GM21576 (cell line): ENCODE results near the gene USP32.
"Not testable (repeated sequence)": the region's sequence is repeated elsewhere in the genome, so short reads cannot be mapped to it uniquely, and the experiment has no call there.

ENCODE experiments used
- ATAC-seq: cut with Tn5 transposase; IDR thresholded peaks from one replicate; pipeline ENCODE4 v1.9.1; 2021; ENCODE audit warnings: mild to moderate bottlenecking, moderate library complexity; ENCODE audit not compliant: unreplicated experiment

Gene USP32

DNA sequence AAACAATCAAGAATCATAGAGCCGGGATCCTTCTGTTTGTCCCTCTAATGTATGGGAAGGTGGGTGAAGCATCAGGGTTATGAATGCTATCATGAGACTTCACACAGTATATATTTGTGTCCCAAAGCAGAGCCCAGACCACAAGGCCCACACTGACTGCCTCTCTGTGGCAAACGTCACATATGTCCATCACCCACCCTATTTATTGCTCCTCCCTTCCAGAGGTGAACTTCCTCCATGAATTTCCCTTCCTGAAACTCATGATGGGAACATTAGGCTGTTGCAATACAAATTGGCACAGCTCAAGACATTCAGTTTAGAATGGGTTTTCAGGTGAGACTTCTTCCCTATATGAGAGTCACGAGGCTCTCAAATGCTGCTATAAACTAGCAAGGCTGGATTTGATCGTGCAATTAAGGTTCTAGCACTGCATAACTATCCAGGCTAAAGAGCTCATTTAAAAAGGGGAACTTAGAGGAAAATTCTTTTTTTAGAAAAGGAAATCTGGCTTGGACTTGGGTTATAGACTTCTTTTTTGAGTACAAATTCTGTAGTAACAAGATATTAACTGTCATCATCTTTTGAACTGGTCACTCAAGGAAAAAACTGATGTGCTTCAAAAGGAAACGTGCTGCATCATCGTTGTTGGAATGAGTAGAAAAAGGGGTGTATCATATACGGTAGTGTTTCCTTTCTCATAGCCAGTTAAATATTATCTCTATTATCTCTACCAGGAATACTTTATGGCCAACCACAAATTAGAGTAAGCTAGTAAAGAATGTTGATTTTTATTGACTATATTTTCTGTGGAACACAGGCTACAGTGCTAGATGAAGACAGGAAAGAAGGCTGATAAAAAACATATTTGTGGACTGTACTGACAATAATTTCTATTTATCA is 204.8 kb downstream of the USP32 start:
- not testable (repeated sequence) for ATAC-seq

DNA sequence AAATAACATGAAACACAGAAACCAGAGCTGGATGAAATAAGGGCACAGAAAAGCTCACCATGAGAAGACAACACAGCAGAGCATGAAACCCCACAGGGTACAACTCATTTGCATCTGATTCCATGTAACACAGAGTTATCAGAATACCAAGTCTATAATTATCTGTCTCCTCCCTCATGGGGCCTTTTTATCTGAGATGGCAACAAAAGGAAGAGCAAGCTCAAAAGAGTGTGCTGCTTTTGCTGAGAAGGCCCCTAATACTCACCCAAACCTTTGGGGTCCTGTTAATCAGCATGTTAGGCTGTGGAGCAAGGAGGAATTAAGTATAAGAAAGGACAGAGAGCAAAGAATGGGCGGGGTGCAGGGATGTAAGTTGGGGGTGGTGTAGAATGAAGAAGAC is 205.6 kb downstream of the USP32 start:
- ATAC-seq: not testable (repeated sequence)

DNA sequence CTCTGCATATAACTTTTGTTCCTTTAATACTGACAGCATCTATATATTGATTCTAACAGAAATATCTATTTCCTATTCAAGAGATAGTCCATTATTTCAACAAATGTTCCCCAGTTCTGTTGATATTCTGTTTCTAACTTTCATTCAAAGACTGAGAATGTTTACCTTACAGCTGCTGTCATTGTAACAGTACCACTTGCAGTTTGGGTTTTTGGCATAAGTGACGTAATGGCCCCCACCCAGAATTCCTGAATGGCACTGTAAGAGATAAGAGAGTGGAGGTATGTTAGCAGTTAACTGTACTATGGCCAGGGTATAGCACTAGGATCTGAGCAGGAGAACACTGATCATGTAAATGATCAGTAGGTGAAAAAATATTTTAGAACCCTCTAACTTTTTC is 211.6 kb downstream of the USP32 start:
- not testable (repeated sequence) for ATAC-seq

DNA sequence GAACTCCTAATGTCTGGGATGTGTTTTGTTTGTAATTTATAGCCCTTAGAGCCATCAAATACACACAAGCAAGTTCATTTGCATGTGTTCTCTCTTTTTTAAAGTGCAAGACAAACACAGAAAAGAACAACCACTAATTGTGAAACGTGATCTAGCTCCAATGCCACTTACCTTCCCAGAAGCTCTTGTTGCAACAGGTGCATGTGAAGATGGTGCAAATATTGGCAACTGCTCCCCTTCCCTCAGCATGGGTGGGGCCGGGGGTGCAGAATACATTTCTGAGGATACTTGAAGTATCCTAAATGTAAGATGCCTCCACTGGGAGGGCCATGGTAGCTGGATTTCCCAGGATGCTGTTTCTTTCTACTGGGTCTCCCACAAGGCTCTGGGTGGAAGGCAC is 213.8 kb downstream of the USP32 start:
- ATAC-seq: not testable (repeated sequence)

DNA sequence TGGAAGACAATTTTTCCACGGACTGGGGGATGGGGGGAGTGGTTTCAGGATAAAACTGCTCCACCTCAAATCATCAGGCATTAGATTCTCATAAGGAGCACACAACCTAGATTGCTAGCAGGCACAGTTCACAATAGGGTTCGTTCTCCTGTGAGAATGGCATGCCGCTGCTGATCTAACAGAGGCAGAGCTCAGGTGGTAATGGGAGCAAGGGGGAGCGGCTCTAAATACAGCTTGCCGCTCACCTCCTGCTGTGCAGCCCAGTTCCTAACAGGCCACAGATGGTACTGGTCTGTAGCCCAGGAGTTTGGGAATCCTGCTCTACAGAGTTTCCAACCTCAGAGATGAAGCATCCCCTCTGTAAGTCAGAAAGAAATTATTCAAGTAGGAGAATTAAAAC is 215.2 kb downstream of the USP32 start:
- not testable (repeated sequence) for ATAC-seq

DNA sequence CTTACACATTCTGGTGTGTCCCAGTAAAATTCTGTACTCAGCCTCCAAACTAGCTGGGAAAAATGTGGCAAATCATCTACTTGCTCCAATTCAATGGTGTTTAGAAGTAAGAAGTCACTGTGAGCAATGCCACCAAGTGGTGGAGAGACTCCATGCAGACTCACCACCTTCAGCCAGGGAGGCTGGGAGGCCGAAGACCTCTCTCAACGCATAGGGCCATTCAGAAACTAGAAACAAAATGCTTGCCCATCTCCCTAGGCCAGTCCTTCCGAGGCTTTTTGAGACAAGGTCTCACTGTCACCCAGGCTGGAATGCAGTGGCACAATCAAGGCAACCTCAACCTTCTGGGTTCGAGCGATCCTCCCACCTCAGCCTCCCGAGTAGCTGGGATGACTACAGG is 217.2 kb downstream of the USP32 start:
- not testable (repeated sequence) for ATAC-seq

DNA sequence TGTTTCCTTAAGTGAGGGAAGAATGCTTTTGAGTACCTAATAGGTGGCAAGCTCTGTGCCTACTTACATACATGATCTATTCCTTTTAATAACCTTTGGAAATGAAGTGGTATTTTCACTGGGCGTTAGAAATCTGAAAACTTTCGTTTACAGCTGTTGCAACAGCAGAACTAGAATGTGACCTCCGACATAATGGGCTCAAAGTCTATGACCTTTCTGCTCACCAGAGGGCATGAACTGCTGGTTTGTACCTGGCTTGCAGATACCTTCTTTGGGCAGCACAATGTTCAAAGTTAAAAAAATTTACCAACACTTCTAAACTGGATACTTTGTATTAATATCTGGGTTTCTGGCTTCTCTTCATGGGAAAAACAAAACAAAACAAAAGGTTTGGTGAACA is 217.9 kb downstream of the USP32 start:
- ATAC-seq: no peak

DNA sequence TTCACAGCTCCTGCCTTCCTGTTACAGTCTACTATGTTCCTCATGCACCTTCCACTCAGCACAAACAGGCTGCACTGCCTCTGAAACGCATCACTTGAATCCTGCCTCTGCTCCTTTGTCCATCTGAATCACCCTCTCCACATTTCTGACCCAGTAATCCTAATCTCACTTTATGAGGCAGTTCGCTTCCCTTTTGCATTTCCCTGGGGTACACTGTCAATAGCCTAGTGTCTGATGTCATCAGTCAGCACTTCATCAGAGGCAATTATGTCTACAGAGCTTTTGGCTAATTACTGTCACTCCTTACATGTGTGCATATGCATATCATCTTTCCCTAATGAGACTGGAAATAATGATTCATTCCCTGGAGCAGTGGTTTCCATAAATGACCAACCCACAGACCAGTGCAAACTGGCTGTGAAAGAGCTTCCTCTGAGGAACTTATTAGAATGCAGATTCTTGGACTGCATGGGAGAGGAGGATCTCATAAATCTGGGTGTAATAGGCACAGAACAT is 218.6 kb downstream of the USP32 start:
- no peak for ATAC-seq

DNA sequence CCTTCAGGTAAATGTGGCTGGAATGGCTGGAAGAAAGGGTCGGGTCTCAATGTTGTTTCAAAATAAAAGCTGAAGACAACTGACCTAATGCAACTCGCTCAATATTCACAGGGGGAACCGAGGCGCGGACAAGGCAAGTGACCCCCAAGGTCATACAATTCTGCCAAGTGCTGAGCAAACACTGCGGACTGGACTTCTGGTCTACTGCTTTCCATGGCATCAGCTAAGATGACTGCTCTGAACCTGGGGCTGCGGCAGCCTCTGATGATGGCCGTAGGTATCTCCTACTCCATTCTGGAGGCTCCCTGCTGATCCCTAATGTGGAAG is 220.2 kb downstream of the USP32 start:
- ATAC-seq: no peak

DNA sequence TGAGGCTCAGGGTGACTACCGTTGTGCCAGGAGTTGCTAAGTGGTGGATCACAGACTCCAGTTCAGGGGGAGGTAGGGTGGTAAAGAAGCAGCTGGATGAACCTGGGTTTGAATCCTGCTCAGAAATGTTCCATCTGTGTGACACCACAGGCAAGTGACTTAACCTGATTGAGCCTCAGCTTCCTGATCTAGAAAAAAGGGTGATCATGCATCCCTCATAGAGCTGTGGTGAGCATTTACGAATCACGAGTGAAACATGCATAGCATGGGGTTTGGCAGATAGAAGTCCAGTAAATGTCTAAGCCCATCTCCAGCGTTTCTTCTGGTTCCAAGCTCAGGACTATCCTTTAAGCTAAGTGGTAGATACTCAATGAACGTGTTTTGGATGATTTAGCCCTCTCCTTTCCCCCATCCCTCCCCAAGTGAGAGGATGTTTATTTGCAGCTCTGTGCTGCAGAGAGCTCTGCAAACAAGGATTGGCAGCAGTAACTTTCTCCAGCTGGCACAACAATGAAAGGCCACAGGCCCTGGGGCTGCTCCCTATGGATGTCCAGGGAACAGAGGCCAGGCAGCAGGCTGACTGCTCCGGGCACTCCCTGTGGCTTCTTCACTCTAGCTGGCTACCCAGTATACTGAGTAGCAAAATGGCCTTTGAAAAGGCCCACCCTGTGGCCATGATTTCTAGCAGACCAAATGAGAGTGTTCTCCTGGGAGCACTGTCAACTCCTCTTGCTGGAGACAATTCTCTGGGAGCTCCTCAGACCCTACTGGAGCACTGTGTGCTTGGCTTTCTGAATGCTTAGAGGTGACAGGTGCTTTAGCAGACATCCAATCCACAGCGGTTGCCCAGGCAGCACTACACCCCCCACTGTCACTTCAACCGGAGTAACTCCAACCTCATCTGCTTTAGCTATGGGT is 220.8 kb downstream of the USP32 start:
- ATAC-seq: no peak

DNA sequence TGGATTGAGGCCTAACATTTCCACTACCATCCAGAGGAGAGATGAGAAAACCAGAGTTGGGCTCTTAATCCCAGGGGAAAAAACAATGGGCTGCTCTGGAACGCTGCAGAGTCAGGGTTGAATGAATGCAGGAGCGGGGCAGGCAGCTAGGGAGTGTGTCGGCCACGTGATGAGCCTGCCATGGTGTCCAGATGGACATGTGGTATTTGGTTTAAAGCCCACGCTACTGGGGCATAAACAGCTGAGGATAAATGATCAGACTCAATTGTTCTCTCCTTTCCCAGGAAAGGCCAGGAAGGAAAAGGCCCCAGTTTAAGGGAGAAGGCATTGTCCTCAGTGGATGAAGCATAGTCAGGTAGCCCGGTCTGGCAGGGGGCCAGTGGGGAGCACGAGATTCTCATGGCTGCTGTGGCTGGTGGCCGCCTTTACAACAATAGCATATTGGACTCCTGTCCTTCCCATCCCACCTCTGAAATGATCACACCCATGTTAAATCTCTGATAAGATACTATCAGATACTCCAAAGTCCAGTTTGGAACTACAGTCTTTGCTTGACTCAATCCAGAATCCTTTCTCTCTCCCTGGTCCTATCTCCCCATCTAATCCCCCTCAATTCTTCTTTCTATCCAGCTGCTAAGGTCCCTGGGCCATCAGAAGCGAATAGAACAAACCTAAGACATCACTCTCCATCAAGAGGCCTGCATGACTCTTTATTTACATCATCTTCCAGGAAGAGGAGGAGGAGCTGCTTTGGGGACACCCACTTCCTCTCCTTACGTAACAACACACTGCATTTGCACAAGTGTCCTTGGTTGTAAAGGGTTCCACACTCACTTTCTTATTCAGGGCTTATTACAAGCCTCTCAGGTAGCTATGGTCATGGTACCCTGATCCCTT is 221.8 kb downstream of the USP32 start:
- no peak for ATAC-seq

DNA sequence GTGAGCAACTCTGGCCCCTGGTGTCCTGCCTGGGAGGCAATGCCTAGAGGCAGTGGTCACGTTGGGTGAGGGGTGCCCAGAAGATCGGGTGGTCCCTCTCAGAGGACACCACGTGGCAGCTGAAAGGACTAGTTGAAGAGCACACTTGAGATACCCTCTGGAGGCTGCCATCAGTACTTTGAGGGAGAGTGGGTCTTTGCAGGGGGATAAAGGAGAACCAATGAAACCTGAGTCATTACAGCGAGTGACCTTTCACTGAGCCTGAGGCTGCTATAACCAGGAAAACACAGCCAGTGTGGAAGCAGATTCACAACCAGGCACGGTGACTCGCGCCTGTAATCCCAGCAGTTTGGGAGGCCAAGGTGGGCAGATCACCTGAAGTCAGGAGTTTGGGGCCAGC is 223.3 kb downstream of the USP32 start:
- ATAC-seq: no peak

DNA sequence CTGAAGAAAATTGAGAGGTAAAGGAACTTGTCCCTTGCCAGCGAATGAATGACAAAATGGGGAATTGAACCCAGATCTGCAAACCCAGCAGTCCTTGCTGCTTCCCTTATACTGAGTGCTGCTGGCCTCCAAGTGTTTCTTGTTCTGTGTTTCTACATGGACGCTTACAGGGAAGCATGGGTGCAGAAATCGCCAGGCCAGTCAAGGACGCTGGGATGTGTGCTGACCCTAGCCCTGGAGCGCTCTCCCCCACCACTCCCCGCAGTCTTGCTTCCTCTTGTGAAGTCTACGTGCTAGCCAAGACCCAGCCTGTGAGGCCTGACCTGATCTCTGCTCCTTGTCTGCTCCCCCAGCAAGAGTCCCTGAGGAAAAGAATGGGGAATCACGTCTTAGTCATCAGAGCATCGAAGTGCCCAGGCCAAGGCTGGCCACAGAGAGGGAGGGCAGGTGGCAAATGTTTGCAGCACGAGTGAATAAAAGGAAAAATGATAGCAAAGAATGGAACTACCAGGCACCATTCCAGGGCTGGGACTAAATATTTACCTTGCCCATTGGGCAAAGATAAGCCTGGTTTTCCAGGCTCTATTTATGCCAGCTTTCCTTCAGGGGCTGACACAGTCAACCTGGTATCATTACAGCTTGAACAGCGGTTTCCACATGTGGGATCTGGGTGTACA is 224.7 kb downstream of the USP32 start:
- no peak for ATAC-seq

DNA sequence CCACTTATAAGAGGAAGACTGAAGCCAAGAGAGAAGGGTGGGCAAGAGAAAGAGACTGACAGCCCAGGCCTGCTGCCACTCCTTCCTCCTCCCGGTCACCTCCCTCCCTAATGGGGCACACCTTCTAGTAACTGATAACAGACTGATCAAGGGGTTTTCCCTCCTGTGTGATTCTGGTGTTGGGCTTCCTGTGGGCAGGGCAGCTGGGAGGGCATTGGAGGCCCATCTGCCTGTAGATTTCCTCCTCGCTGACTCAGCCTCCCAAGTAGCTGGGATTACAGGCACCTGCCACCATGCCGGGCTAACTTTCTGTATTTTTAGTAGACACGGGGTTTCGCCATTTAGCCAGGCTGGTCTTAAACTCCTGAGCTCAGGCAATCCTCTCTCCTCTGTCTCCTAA is 226.0 kb downstream of the USP32 start:
- peak; percentile 69 for ATAC-seq

DNA sequence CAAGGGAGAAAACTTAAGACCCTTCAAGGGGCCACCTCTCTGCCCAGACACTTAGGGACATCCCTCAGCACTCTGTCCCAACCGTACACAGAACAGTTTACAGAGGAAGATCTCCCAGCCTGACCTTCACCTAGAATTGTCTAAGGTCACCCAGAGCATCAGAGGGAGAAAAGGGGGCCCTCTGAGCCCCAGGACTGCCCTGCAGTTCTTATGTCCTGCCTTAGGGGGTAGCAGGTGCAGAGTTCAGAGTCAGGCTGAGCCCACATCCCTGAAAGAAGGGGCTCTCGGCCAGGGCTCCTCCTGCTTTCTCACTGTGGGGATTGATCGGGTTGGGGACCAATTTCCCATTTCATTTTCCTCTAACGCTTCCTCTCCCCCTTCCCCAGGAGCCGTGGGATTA is 226.7 kb downstream of the USP32 start:
- no peak for ATAC-seq

DNA sequence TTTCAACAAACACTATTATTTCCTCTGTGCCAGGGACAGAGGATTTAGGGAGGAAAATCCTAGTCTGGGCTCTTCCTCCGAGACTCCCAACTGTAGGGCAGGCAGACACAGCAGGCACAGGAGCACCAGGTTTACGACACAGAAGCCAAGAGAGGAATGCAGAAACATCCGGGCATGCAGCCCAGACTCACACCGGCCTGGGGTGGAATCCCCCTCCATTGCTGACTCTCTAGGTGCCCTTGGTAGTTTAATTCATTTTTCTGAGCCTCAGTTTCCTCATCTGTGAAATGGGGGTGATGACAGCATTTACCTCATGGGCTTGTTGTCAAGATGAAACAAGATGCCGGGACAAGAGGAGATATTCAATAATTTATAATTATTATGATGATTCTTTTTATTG is 227.2 kb downstream of the USP32 start:
- no peak for ATAC-seq

DNA sequence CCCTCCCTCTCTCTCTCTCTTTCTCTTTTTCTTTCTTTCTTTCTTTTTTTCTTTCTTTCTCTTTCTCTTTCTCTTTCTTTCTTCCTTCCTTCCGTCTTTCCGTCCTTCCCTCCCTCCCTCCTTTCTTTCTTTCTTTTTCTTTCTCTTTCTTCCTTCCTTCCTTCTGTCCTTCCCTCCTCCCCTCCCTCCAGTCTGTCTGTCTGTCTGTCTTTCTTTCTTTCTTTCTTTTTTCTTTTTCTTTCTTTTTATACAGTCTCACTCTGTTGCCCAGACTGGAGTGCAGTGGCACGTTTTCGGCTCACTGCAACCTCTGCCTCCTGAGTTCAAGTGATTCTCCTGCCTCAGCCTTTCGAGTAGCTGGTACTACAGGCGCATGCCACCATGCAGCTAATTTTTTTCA is 227.8 kb downstream of the USP32 start:
- ATAC-seq: no peak

DNA sequence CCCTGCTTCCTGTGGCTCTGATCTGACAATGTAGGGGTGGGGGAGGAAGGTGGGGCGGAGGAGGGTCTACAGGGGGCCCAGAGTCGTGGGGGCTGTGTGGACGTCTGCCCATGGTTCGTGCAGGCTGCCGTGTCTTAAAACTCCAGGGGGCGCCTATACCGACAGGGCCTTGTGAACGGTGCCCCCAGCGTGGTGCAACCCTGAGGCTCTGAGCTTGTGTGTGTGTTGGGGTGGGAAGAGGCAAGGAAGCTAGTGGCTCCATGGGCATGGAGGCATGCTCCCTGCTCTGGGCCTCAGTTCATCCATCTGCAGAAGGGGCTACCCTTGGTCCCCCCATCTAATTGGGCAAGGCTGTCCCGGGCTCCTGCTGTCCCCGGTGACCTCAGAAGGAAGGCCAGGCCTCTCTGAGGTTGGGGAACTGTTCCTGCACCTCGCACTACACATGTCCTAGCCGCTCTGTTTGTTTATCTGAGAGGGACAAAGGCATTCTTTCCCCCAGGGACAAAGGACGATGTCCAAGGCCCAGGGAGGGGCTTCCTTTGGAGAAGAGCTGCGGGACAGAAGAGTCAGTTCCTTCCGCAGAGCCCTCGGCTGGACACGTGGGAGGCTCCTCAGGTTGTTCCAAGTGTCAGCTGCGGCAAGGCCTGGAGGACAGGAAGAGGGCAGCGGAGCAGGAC is 228.7 kb downstream of the USP32 start:
- ATAC-seq: no peak

DNA sequence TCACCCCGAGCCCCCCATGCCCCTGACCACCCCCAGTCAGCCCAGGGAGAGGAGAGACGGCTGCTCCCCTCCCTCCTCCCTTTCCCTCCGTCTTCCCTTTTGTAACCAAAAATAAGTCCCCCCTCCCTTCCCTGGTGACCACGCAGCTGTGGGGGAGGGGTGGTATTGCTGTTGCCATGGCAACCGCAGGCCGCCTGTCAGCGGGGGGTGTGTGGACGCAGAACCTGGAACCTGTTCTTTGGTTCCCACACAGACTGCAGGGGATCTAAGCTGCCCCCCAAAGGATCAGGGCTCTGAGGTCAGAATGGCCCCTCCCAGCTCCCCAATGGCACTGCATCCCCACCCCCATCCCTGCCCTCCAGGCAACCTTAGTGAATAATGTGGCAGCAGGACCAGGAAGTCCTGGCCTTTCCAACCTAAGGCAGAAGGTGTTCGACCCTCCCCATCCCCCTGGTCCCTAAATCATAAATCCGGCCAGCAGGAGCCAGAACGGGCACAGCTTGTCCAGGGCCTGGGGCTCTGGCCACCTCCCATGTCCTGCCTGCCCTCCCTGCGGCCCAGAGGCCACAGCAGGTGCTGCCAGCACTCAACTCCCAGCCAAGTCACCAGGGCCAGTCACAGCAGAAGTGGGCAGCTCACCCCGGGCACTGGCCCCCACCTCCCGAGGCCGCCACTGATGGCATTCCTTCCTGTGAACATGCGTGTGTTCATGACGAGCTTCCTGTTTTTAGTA is 230.2 kb downstream of the USP32 start:
- no peak for ATAC-seq
